ENCODE results near the gene CACNA2D1.

CACNA2D1 gene

GRCh38 chr7:82331234-82331633 is 112.3 kb downstream of the CACNA2D1 start:
- no peak for DNase-seq

GRCh38 chr7:82330706-82331215 is 112.8 kb downstream of the CACNA2D1 start:
- DNase-seq = no peak

DNA sequence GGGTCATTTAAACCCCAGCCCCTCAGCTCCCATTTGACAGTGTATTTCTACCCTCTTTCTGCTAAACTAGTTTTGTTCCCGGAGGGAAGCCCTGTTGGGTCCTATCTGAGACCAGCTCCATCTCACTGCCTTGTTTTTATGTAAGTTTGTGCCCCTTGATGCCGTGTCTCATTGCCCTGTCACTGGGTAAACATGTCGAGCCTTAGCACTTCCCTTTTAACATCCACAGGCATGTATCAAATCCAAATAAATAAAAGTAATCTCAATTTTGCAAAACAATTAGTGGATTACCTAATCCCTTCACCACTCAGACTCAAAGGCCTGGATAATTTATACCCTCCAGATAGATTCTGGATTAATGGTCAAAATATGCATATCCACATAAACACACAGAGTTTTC is 115.7 kb downstream of the CACNA2D1 start:
- no peak for DNase-seq

DNA sequence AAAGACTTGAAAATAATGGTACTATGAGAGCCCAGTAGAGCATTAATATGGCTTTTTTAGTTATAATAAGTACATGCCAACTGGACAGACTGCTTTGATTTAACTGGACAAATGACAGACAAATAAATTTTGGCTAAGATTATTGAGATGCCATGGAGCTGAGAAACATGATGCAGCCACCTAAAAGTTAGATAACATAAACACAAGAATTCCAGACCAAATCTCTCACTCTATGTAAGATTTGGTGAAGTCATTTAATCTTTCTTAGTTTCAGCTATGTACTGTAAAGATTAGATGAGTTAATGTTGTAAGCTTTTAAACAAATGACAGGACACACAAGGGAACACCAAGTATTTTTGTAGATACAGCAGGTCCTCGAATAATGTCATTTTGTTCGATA is 118.2 kb downstream of the CACNA2D1 start:
- DNase-seq = no peak

GRCh38 chr7:82323806-82324205 is 119.8 kb downstream of the CACNA2D1 start:
- DNase-seq = no peak

DNA sequence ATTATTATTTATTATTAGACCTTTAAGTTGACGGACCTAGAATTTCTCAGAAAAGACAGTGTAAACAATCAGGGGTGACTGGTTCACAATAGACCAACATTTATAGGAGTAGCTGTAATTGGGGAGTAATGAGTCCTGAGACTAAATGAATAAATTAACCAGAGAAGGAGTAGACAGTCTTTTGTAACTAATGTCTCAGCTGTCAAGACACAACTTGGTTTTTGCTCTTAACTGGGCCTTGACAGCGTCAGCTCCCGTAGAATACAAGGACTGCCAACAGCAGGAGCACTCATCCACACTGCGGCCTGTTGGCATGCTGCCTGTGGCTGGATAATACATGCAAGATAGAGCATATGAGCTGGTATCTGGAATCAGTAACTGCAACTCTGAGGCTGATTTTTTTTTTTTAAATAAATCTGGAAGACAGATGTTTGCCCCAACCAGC is 123.9 kb downstream of the CACNA2D1 start:
- no peak for DNase-seq

DNA sequence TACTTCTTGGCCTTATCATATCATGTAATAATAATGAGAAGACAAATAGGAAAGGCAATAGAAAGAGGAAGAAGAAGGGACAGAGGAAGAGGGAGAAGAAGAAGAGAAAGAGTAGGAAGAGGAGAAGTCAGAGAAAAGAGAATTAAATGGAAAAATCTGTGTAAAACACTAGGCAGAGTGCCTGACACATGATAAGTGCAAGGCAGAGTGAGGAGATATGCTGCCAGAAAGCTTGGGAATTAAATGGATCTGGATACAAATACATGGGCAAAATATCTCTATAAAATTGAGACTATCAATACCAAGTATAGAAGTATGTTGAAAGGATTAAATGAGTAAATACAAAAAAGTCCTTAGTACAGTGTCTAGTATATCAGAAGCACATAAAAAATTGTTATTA is 124.8 kb downstream of the CACNA2D1 start:
- no peak for DNase-seq

GRCh38 chr7:82317760-82318159 is 125.8 kb downstream of the CACNA2D1 start:
- DNase-seq = no peak

DNA sequence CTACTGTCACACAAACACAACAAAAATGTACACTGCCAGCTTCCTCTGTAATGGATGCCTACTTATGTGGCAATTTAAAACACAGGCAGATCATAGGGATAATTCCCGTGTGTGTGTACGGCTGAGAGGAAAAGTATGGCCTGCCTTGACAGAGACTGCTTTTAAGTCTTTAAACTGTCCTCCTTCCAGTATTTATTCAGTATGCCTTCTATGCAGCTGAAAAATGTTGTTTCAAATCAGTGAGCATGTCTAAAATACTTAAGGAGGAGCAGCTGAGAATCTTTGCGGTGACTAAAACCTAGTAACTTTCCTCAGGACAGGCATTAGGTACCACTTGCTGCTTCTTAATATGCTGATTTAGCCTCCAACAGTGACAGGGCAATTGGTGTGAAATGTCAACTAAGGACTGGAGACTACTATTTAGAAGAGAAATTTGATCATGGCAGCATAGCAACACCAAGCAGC is 126.3 kb downstream of the CACNA2D1 start:
- no peak for DNase-seq

GRCh38 chr7:82313269-82313668 is 130.3 kb downstream of the CACNA2D1 start:
- no peak for DNase-seq

- no peak for DNase-seq
Observed at GRCh38 chr7:82312646-82313045, 130.9 kb downstream of the CACNA2D1 start.

DNA sequence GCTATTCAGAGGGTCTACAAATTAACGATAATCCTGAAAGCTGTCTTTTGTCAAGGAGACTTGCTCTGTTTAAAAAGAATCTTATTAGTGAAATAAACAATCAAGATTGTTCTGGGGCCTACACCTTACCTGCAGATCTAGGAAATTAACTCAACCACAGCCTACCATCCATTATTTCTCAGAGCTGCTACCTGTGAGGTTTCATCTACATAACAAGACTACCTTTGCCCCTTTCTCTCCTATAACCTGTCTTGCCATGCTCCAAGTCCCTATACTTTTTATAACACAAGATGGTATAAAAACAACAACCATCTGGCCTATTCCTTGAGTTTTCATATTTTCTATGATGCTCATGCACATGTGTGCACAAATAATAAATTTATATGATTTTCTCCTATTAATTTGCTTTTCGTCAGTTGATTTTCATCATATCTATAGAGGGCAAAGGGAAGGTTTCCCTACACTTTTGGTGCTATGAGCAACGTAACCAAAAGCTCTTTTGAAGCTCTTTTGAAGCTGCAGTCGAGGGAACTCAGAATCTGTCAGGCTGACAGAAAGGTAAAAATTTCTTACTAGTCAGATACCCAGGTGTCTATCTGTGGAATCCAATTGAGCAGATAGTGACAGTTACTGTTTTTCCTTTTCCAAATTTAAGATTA is 138.1 kb downstream of the CACNA2D1 start:
- DNase-seq = no peak

DNA sequence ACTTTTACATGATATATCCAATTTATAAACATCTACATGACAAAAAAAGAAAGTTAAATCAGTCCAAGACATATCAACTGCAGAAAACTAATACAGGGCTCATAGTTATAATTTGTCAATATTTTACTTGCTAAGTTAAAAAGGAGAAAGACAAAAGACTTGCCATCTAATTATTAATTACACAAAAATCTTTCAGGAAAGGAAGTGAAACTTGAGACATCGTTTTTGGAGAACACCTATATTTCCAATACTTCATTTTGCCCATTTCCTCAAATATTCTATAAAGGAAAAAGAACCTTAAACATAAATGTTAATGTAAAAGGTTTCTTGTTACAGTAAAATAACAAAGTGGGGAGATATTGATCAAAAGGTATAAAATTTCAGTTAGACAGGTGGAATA is 148.7 kb downstream of the CACNA2D1 start:
- no peak for DNase-seq

- DNase-seq = no peak
Observed at GRCh38 chr7:82294382-82294784, 149.2 kb downstream of the CACNA2D1 start.

GRCh38 chr7:82293467-82293866 is 150.1 kb downstream of the CACNA2D1 start:
- no peak for DNase-seq

DNA sequence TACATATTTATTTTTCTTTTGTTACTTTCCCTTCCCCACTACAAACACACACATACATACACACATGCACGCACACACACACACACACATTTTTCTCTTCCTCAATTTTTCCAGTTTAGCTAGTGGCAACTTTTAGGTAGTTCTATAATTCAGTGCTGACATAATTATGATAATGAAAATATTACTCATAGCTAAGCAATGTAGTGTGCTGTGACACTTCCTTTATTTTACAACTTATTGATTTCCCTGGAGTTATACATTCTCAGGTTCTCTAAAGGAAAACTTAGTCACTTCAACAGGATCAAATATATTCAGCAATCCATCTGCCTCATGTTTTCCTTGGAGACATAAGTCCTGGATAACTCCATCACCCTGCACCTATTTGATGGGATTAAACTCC is 151.6 kb downstream of the CACNA2D1 start:
- DNase-seq = no peak

GRCh38 chr7:82289889-82290288 is 153.7 kb downstream of the CACNA2D1 start:
- no peak for DNase-seq

DNA sequence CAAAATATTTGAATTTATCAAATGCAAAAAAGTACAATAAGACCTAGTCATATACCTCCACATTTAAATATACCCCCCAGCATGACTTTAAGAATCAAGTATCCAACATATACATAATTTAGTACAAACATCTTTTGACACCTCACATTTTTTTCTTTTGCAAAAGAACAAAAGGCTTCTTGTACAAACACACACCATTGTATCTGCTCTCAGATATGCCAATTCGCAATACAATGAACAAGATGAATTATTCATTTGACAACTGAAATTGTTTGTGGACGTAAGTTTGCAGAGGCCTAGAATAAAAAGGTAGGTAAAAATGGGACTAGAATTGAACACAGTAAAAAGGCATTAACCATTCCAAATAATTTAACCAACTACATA is 154.4 kb downstream of the CACNA2D1 start:
- DNase-seq = no peak

GRCh38 chr7:82286798-82287140 is 156.8 kb downstream of the CACNA2D1 start:
- DNase-seq = no peak

GRCh38 chr7:82286096-82286797 is 157.3 kb downstream of the CACNA2D1 start:
- no peak for DNase-seq

DNA sequence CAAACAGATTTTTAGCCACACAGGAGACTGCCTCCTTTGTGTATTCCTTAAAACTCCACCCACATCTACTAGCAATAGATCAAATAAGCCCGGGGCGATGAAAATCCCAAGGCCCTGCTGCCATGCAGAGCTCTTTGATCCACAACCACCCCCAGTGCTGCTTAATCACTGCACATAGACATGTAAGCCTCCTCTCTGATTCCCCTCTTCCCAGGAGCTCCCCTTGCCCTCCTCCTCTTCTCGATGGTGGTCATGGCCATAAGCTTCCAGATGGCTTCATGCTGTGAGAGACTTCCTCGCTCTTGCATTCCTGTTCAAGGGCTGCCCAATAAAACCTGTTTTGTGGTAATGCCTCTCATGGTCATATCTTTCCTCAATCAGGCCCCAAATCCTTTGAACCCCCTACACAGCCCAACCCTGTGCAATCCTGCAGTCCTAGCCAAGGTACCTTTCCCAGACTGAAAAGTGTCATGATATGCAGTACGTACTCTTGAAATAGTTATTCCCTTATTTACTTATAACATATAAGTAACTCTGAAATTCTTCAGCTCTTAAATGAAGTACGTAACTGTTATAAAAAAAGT is 158.5 kb downstream of the CACNA2D1 start:
- no peak for DNase-seq

GRCh38 chr7:82275342-82275741 is 168.2 kb downstream of the CACNA2D1 start:
- no peak for DNase-seq

GRCh38 chr7:82274681-82275080 is 168.9 kb downstream of the CACNA2D1 start:
- DNase-seq = no peak

DNA sequence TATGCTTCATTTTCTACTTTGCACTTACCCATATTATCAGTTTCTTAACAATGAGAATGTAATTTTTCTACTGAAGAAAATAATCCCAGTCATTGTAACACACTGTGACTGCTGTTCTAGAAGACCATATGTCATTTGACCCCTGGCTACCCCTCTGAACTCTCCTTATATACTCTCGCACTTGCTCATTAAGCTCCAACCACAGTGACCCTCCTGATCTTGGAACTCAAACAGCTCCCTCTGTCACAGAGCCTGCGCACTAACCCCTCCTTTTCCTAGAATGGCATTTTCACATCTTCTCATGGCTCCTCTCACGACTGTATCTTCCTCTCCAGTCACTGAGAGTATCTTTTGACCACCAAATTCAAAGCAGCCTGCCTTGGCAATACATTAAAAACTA is 169.7 kb downstream of the CACNA2D1 start:
- DNase-seq = no peak

Data from CD4-positive, alpha-beta T cell treated with Interleukin-6 for 4 hours (primary cell).